ENCODE measurements around the gene ZP2. TPM values are rescaled to one million over a fixed set of nuclear protein-coding genes. Genes with fewer than 3 reads are reported as not detected.

The ZP2 gene
- total and polyA plus RNA-seq, 2 experiments from 2014 or later = not detected

GRCh38 chr16:21224800-21225199 lies 13.4 kb upstream of the ZP2 start:
- Histone ChIP-seq H3K4me1 (ENCODE audit: low read depth) (no peaks in the 10 kb centered on the region), H3K27ac (no peak overlapping the region), H3K36me3 (no peaks in the 10 kb centered on the region), H3K27me3 (peaks cover 4% of the 10 kb centered on the region), H3K9me3 (ENCODE audit: low read depth) (no peaks in the 10 kb centered on the region), H3K4me3 (no peak overlapping the region)
- TF ChIP-seq, protein P1, sequence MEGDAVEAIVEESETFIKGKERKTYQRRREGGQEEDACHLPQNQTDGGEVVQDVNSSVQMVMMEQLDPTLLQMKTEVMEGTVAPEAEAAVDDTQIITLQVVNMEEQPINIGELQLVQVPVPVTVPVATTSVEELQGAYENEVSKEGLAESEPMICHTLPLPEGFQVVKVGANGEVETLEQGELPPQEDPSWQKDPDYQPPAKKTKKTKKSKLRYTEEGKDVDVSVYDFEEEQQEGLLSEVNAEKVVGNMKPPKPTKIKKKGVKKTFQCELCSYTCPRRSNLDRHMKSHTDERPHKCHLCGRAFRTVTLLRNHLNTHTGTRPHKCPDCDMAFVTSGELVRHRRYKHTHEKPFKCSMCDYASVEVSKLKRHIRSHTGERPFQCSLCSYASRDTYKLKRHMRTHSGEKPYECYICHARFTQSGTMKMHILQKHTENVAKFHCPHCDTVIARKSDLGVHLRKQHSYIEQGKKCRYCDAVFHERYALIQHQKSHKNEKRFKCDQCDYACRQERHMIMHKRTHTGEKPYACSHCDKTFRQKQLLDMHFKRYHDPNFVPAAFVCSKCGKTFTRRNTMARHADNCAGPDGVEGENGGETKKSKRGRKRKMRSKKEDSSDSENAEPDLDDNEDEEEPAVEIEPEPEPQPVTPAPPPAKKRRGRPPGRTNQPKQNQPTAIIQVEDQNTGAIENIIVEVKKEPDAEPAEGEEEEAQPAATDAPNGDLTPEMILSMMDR (IDR thresholded peaks at IDR 0.05; ENCODE audit: low read depth, low read length) = no peak
- no peak for DNase-seq (ENCODE audit: low read depth in 1 of 2, low spot score in 1 of 2)

DNA sequence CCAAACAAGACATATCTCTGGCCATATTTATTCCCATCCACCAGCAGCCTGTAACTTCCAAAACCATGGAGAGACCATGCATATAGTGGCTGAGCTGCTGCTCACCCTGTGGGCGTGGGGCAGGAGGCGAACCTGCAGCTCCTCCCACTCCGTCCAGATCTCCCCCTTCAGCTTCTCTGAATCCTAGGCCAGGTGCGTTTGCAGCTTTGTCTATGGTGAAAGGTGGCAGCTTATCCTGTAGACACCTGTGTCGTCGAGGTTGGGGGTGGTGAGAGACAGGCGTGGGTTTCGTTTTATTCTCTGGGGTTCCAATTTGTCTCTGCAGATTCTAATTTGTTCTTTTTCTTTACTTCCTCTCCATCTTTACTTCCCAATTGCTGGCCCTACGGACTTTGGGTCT lies 12.4 kb upstream of the ZP2 start:
- no peaks in the 10 kb centered on the region for H3K36me3 ChIP-seq
- no peak overlapping the region for H3K4me3 ChIP-seq
- H3K4me1 ChIP-seq (ENCODE audit: low read depth) = no peaks in the 10 kb centered on the region
- no peak for DNase-seq (ENCODE audit: low read depth in 1 of 2, low spot score in 1 of 2)
- peaks cover 4% of the 10 kb centered on the region for H3K27me3 ChIP-seq
- TF ChIP-seq, protein P1 (IDR thresholded peaks at IDR 0.05; ENCODE audit: low read depth, low read length) = no peak
- no peaks in the 10 kb centered on the region for H3K9me3 ChIP-seq (ENCODE audit: low read depth)
- H3K27ac ChIP-seq = no peak overlapping the region

DNA sequence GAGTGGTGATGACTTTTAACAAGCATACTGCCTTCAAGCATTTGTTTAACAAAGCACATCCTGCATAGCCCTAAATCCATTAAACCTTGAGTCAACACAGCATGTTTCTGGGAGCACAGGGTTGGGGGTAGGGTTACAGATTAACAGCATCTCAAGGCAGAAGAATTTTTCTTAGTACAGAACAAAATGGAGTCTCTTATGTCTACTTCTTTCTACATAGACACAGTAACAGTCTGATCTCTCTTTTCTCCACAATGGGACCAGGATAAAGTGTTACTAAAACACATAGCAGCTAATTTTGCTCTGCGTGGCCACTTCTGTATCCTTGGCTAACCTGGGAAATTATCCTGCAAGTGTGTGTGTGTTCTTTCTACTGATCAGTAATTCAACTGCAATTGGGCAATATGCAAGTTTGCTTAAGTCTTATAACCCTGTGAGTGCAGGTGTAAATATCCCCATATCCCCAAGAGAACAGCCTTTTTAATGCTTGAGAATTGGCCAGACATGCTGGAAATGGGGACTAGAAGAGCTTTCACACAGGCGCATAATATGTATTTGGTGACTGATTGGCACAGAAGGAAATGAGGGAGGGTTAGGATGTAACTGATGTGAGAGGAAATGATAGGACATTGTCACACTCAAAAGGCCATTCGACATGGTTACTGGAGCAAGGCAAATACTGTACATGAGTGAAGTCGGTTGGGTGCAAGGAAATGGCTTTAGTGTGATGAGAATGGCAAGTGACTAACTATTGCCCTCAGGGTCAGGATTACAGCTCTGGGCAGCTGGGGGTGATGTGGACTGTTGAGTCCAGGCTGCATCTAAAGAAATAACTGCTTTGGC lies 11.3 kb upstream of the ZP2 start:
- H3K4me1 ChIP-seq (ENCODE audit: low read depth) = no peaks in the 10 kb centered on the region
- H3K4me3 ChIP-seq = no peak overlapping the region
- H3K27ac ChIP-seq = no peak overlapping the region
- H3K27me3 ChIP-seq = peaks cover 4% of the 10 kb centered on the region
- no peaks in the 10 kb centered on the region for H3K9me3 ChIP-seq (ENCODE audit: low read depth)
- TF ChIP-seq, protein P1 (IDR thresholded peaks at IDR 0.05; ENCODE audit: low read depth, low read length) = no peak
- DNase-seq (ENCODE audit: low read depth in 1 of 2, low spot score in 1 of 2) = no peak
- H3K36me3 ChIP-seq = no peaks in the 10 kb centered on the region

DNA sequence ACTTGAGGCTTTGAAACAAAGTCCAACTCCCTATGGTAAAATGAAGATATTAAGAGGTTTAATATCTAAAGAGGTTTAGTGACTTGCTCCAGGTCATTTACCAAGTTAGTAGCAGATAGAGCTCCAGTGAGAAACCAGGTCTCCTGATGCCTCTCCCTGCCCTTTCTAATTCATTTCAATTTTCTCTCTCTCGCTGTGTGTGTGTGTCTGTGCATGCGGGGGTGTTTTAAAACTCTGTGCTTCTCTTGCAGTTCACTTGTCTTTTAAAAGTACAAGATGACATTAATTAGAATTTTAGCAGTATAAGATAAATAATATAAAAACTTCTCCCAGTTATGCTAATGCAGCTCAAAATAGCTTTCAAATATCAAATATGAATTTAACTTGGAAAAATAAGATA lies 8.2 kb upstream of the ZP2 start:
- no peak overlapping the region for H3K27ac ChIP-seq
- TF ChIP-seq, protein P1 (IDR thresholded peaks at IDR 0.05; ENCODE audit: low read depth, low read length) = no peak
- H3K27me3 ChIP-seq = peaks cover 4% of the 10 kb centered on the region
- H3K9me3 ChIP-seq (ENCODE audit: low read depth) = no peaks in the 10 kb centered on the region
- DNase-seq (ENCODE audit: low read depth in 1 of 2, low spot score in 1 of 2) = no peak
- H3K4me1 ChIP-seq (ENCODE audit: low read depth) = no peaks in the 10 kb centered on the region
- H3K36me3 ChIP-seq = no peaks in the 10 kb centered on the region
- H3K4me3 ChIP-seq = no peak overlapping the region

- H3K4me1 ChIP-seq (ENCODE audit: low read depth) = no peaks in the 10 kb centered on the region
- peaks cover 4% of the 10 kb centered on the region for H3K27me3 ChIP-seq
- TF ChIP-seq, protein P1 (IDR thresholded peaks at IDR 0.05; ENCODE audit: low read depth, low read length) = no peak
- no peaks in the 10 kb centered on the region for H3K9me3 ChIP-seq (ENCODE audit: low read depth)
- no peak overlapping the region for H3K4me3 ChIP-seq
- no peak overlapping the region for H3K27ac ChIP-seq
- H3K36me3 ChIP-seq = no peaks in the 10 kb centered on the region
- DNase-seq (ENCODE audit: low read depth in 1 of 2, low spot score in 1 of 2) = peak in 1 of 2 donors; percentile 31
These were observed 6.8 kb upstream of the ZP2 start for GRCh38 chr16:21218153-21218552.
